Measurements from ENCODE around the gene HLA-DOB. TPM values are rescaled to one million over a fixed set of nuclear protein-coding genes. Genes with fewer than 3 reads are reported as not detected.

HLA-DOB gene
- total and polyA plus RNA-seq, 2 of the 13 experiments (the other 11 are each of a cell fraction or from before 2014, with no cell fraction given): not detected

DNA sequence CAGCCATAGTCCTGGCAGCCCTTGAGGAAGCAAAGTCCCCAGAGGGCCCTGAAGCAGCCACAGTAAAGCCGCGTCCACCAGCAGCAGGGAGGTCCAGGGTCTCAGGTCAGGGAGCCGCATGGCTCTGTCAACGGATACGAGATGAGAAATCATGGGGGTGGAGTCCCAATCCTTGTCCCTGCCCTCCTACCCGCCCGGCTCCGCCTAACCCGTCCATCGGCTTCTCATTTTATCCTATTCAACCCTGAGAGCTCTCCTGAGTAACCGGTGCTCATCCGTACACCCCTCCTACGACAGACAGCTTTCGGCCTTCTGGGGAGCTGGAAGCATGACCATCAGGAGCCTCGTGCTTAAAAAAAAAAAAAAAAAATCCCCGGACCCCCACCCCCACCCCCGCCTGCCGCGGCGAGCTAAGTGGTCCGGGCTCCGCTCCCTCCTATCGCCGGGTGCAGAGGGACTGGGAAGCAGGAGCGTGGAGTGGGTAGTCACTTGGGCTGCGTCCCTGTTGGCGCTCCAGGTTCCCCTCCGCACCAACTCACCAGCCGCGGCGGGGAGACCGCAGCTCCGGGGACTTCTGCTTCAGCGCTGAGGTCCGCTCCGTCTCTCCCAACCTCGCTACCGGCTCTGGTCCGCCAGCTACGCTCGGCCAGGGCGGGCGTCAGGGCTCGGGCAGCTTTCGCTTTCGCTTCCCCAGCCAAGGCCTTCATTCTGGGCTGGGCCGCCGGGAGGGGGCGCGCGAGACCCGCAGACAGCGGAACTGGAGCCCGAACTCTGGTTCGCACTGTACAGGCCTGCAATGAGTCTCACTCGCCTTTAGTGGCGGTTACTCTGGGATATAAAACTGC lies 21.5 kb upstream of the HLA-DOB start, which contains the start of gene TAP2 (continued):
- TF ChIP-seq, protein P1, sequence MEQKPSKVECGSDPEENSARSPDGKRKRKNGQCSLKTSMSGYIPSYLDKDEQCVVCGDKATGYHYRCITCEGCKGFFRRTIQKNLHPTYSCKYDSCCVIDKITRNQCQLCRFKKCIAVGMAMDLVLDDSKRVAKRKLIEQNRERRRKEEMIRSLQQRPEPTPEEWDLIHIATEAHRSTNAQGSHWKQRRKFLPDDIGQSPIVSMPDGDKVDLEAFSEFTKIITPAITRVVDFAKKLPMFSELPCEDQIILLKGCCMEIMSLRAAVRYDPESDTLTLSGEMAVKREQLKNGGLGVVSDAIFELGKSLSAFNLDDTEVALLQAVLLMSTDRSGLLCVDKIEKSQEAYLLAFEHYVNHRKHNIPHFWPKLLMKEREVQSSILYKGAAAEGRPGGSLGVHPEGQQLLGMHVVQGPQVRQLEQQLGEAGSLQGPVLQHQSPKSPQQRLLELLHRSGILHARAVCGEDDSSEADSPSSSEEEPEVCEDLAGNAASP (CRISPR knock-in tag; IDR thresholded peaks at IDR 0.05; ENCODE audit: borderline replicate concordance): peak; percentile 71
- TF ChIP-seq RBFOX2 (IDR thresholded peaks at IDR 0.05; ENCODE audit: low read depth, low read length) (peak; percentile 78), ZIK1 (CRISPR knock-in tag; IDR thresholded peaks at IDR 0.05; ENCODE audit: borderline replicate concordance, low read depth) (peak; percentile 53; the same call in 1 of the 2 replicates), ZBTB7B (CRISPR knock-in tag; IDR thresholded peaks at IDR 0.05) (peak; percentile 61; the same call in 1 of the 2 replicates), TGIF2 (CRISPR knock-in tag; IDR thresholded peaks at IDR 0.05) (peak; percentile 34; the same call in 1 of the 2 replicates), FOSL2 (CRISPR knock-in tag; IDR thresholded peaks at IDR 0.05) (peak; percentile 51), KLF6 (CRISPR knock-in tag; IDR thresholded peaks at IDR 0.05) (0 out of 2 replicates have a peak, but pooled peaks have one; percentile 67), ZNF350 (CRISPR knock-in tag; IDR thresholded peaks at IDR 0.05; ENCODE audit: borderline replicate concordance, low read depth) (no peak; the same call in none of the 2 replicates), HMG20B (CRISPR knock-in tag; conservative IDR thresholded peaks at IDR 0.05) (peak; percentile 68; the same call in 1 of the 2 replicates), HOXD1 (CRISPR knock-in tag; IDR thresholded peaks at IDR 0.05) (peak; percentile 91), POGZ (CRISPR knock-in tag; IDR thresholded peaks at IDR 0.05) (peak; percentile 79; the same call in 1 of the 2 replicates), ASH2L (IDR thresholded peaks at IDR 0.05; ENCODE audit: insufficient read length, low read depth, low read length) (peak; percentile 98), ZBTB20 (CRISPR knock-in tag; IDR thresholded peaks at IDR 0.05; ENCODE audit: borderline replicate concordance, low read depth) (no peak), TCF12 (IDR thresholded peaks at IDR 0.05) (no peak), TCF12 (CRISPR knock-in tag; IDR thresholded peaks at IDR 0.05) (peak; percentile 34; the same call in 1 of the 2 replicates), ZNF143 (CRISPR knock-in tag; IDR thresholded peaks at IDR 0.05) (no peak; the same call in 1 of the 2 replicates)
- TF ChIP-seq, protein P2, sequence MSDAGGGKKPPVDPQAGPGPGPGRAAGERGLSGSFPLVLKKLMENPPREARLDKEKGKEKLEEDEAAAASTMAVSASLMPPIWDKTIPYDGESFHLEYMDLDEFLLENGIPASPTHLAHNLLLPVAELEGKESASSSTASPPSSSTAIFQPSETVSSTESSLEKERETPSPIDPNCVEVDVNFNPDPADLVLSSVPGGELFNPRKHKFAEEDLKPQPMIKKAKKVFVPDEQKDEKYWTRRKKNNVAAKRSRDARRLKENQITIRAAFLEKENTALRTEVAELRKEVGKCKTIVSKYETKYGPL (CRISPR knock-in tag; IDR thresholded peaks at IDR 0.05): 0 out of 2 replicates have a peak, but pooled peaks have one; percentile 68
- TF ChIP-seq, protein P3, sequence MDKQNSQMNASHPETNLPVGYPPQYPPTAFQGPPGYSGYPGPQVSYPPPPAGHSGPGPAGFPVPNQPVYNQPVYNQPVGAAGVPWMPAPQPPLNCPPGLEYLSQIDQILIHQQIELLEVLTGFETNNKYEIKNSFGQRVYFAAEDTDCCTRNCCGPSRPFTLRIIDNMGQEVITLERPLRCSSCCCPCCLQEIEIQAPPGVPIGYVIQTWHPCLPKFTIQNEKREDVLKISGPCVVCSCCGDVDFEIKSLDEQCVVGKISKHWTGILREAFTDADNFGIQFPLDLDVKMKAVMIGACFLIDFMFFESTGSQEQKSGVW (CRISPR knock-in tag; IDR thresholded peaks at IDR 0.05; ENCODE audit: borderline replicate concordance): no peak
- TF ChIP-seq, protein P4, sequence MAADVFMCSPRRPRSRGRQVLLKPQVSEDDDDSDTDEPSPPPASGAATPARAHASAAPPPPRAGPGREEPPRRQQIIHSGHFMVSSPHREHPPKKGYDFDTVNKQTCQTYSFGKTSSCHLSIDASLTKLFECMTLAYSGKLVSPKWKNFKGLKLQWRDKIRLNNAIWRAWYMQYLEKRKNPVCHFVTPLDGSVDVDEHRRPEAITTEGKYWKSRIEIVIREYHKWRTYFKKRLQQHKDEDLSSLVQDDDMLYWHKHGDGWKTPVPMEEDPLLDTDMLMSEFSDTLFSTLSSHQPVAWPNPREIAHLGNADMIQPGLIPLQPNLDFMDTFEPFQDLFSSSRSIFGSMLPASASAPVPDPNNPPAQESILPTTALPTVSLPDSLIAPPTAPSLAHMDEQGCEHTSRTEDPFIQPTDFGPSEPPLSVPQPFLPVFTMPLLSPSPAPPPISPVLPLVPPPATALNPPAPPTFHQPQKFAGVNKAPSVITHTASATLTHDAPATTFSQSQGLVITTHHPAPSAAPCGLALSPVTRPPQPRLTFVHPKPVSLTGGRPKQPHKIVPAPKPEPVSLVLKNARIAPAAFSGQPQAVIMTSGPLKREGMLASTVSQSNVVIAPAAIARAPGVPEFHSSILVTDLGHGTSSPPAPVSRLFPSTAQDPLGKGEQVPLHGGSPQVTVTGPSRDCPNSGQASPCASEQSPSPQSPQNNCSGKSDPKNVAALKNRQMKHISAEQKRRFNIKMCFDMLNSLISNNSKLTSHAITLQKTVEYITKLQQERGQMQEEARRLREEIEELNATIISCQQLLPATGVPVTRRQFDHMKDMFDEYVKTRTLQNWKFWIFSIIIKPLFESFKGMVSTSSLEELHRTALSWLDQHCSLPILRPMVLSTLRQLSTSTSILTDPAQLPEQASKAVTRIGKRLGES (CRISPR knock-in tag; IDR thresholded peaks at IDR 0.05; ENCODE audit: borderline replicate concordance): 0 out of 2 replicates have a peak, but pooled peaks have one; percentile 31
- TF ChIP-seq, protein P5, sequence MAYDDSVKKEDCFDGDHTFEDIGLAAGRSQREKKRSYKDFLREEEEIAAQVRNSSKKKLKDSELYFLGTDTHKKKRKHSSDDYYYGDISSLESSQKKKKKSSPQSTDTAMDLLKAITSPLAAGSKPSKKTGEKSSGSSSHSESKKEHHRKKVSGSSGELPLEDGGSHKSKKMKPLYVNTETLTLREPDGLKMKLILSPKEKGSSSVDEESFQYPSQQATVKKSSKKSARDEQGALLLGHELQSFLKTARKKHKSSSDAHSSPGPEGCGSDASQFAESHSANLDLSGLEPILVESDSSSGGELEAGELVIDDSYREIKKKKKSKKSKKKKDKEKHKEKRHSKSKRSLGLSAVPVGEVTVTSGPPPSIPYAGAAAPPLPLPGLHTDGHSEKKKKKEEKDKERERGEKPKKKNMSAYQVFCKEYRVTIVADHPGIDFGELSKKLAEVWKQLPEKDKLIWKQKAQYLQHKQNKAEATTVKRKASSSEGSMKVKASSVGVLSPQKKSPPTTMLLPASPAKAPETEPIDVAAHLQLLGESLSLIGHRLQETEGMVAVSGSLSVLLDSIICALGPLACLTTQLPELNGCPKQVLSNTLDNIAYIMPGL (CRISPR knock-in tag; IDR thresholded peaks at IDR 0.05; ENCODE audit: borderline replicate concordance in 1 of 2, low read depth in 1 of 2): peak; percentile 99 to 100

All from HepG2 (cell line).